Smooth muscle cell of trachea (primary cell): ENCODE results near the gene KIAA1143. TPM values are rescaled to one million over a fixed set of nuclear protein-coding genes. Genes with fewer than 3 reads are reported as not detected.

Experiments
- total RNA-seq: library from RNA; depleted of rRNA; stranded (reverse); fragments of >200 nt; gene quantifications from 2 replicates; pipeline ENCODE4 v1.2.1, GENCODE V29; 2014

The KIAA1143 gene
- total RNA-seq, result 17.7 and 26.5 TPM in 2 replicates

GRCh38 chr3:44761424-44762169 lies at the start of gene KIAA1143, which contains the start of gene KIF15:
KIAA1143 (minus strand) TSS chr3:44761619; CDS start chr3:44761602, 17 bp downstream.
KIF15 (plus strand) TSS chr3:44761794; CDS start chr3:44761866, 72 bp downstream.

DNA sequence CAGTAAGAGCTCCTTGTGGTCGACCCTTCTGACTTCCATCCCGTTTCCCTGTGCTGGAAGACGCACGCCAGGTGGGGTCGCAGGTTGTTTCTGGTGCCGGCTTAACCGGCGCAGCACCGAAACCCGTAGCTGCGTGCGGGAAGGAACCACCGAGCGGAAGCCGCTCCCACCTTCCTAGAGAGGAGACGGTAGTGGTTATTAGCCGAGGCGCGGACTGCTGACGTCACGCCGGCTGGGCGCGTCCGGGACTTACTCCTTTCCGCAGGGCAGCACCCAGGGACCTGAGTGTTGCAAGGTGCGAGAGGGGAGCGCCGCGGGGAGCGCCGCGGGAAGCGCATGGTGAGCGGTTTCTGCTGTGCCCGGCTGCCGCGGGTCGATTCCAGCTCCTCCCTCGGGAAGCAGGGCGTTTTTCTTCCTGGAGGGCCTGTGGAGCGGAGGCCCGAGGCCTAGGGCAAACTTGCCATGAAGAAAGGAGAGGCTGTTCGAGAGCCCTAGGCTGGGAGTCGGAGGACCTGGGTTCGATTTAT lies 32.0 kb downstream of the KIAA1143 start, which contains the start of gene ZNF501:
ZNF501 (plus strand) TSS at position 252 of the 527 bp plus-strand sequence. CDS start 4,787 bp downstream, outside the sequence.

DNA sequence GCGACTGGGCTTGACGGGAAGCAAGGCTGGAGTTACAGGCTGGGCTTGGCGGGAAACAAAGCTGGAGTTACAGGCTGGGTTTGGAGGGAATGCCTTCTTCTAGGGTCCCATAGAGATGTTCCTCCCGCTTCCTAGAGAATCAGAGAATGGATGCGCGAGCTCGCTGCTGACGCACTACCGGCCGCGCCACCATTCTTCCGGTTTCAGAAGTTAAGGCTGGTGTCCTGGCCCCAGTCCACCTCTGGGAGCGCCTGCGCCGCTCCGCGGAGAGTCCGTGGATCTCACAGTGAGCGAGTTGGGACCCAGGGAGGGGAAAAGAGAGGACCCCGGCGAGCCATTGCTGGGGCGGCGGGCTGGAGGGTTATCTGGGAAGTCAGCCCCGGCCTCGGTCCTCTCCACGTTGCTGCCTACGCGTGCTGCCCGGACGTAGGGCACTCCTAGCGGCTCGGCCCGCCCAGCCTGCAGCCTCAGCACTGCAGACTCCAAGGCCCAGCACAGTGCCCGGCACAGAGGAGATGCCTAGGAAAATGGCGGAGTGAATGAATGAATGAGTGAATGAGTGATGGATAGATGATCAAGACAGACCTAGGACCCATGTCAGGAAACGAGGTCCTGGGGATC lies 48.9 kb downstream of the KIAA1143 start, which contains the start of gene ZNF502:
ZNF502 (plus strand) TSS at position 206 of the 621 bp plus-strand sequence. CDS start 7,602 bp downstream, outside the sequence.

Other genes starting within 250 kb of the KIAA1143 start
- gene ZKSCAN7, start 206.4 kb downstream of the KIAA1143 start, total RNA-seq, result 9.0 and 11.1 TPM in 2 replicates
- 1.6 and 2.5 TPM in 2 replicates for gene ZNF660, start 176.7 kb downstream of the KIAA1143 start, total RNA-seq
- 19.1 and 23.0 TPM in 2 replicates for gene ZNF197, start 136.6 kb downstream of the KIAA1143 start, total RNA-seq
- 8.8 and 14.1 TPM in 2 replicates for gene ZNF35, start 112.9 kb downstream of the KIAA1143 start, total RNA-seq
- 3.6 and 6.0 TPM in 2 replicates for gene ZNF502, start 49.0 kb downstream of the KIAA1143 start, total RNA-seq
- 6.3 and 7.6 TPM in 2 replicates for gene ZNF501, start 32.0 kb downstream of the KIAA1143 start, total RNA-seq
- gene KIF15, start 175 bp upstream of the KIAA1143 start, total RNA-seq, result 1.3 and 19.1 TPM in 2 replicates
- gene TMEM42, start 100.3 kb upstream of the KIAA1143 start, total RNA-seq, result 19.7 and 22.8 TPM in 2 replicates
- not detected in 2 replicates for gene TGM4, start 113.0 kb upstream of the KIAA1143 start, total RNA-seq
- gene ZDHHC3, start 214.6 kb upstream of the KIAA1143 start, total RNA-seq, result 56.3 and 93.9 TPM in 2 replicates
- gene EXOSC7, start 214.6 kb upstream of the KIAA1143 start, total RNA-seq, result 31.9 and 56.6 TPM in 2 replicates